Natural killer cell treated with Interleukin-12 subunit alpha and Interleukin-12 subunit beta and Interleukin-15 and Interleukin-18, amount 100 ng/mL, for 72 hours (primary cell): ENCODE measurements around the gene MSX1. TPM values are rescaled to one million over a fixed set of nuclear protein-coding genes. Genes with fewer than 3 reads are reported as not detected.

ENCODE experiments used
- ATAC-seq, 2 donors: fragments of 150-1000 bp; cut with Tn5 transposase in 1 of 2; sonication (Bioruptor Pico), chemical (Tn5 transposase) in 1 of 2; 2 replicates each; pipeline ENCODE4 v1.10.0; 2021
- DNase-seq: peaks from one replicate; pipeline ENCODE4 v3.0.0; 2022; ENCODE audit warnings: low spot score
- H3K27ac Mint-ChIP-seq, 2 donors: 1 replicate in 1 of 2; 2 replicates in 1 of 2; pipeline ENCODE4 v1.8.0; 2022; ENCODE audit warnings: mixed read lengths in 2 of 2, mild to moderate bottlenecking in 1 of 2, moderate library complexity in 1 of 2
- H3K27me3 Mint-ChIP-seq, 2 donors: 1 replicate in 1 of 2; 2 replicates in 1 of 2; pipeline ENCODE4 v1.8.0; 2022; ENCODE audit warnings: mixed read lengths in 2 of 2
- H3K36me3 Mint-ChIP-seq: one replicate; pipeline ENCODE4 v1.8.0; 2022; ENCODE audit warnings: mixed read lengths
- H3K4me1 Mint-ChIP-seq, 2 donors: 1 replicate in 1 of 2; 2 replicates in 1 of 2; pipeline ENCODE4 v1.8.0; 2022; ENCODE audit warnings: low read depth in 2 of 2, mixed read lengths in 2 of 2, mild to moderate bottlenecking in 1 of 2
- H3K4me3 Mint-ChIP-seq: one replicate; pipeline ENCODE4 v1.8.0; 2022; ENCODE audit warnings: mixed read lengths
- H3K9me3 Mint-ChIP-seq: 2 replicates; pipeline ENCODE4 v1.8.0; 2022; ENCODE audit warnings: mixed read lengths
- total RNA-seq, 2 donors: library from RNA; stranded (reverse); gene quantifications; one replicate each; pipeline ENCODE4 v1.2.3, GENCODE V29; 2022

The MSX1 gene
- total RNA-seq, 2 donors from 2014 or later = 0.24 TPM; not detected in 1

GRCh38 chr4:4873203-4873602, 13.7 kb downstream of the MSX1 start:
- peaks cover 50 to 65% of the 10 kb centered on the region in 2 donors for H3K27me3 Mint-ChIP-seq
- peaks cover 9 to 18% of the 10 kb centered on the region in 2 donors for H3K4me1 Mint-ChIP-seq
- H3K36me3 Mint-ChIP-seq = no peaks in the 10 kb centered on the region
- DNase-seq (no peak), ATAC-seq (no peak)
- H3K9me3 Mint-ChIP-seq = no peaks in the 10 kb centered on the region
- no peak overlapping the region for H3K27ac Mint-ChIP-seq
- no peak overlapping the region for H3K4me3 Mint-ChIP-seq

DNA sequence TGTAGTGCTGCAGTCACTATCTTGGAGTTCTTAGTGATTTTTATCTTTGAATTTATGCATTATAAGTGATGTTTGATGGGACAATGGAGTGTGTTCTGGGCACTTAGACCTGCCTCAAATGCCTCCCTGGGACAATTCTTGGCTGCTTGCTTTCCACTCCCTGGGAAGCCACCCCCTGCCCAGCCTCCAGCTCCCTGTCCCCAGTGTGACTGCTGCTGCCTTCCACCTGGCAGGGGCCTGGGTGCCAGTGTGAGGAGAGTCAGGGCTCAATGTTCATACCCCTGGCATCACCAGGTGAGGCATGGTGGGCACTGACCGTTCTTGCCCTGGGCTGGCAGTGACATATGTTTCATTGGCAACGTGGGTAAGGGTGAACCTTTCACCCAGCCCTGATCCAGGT, 14.8 kb downstream of the MSX1 start:
- Mint-ChIP-seq H3K4me1 (peaks cover 9 to 13% of the 10 kb centered on the region in 2 donors), H3K36me3 (no peaks in the 10 kb centered on the region), H3K9me3 (no peaks in the 10 kb centered on the region), H3K27ac (no peak overlapping the region), H3K4me3 (no peak overlapping the region), H3K27me3 (peaks cover 48 to 71% of the 10 kb centered on the region in 2 donors)
- DNase-seq (no peak), ATAC-seq (no peak)

- H3K9me3 Mint-ChIP-seq = no peaks in the 10 kb centered on the region
- no peak for DNase-seq
- no peak overlapping the region for H3K4me3 Mint-ChIP-seq
- H3K27ac Mint-ChIP-seq = no peak overlapping the region
- no peak for ATAC-seq
- peaks cover 5 to 10% of the 10 kb centered on the region in 2 donors for H3K4me1 Mint-ChIP-seq
- peaks cover 43 to 66% of the 10 kb centered on the region in 2 donors for H3K27me3 Mint-ChIP-seq
- H3K36me3 Mint-ChIP-seq = no peaks in the 10 kb centered on the region
Measured at GRCh38 chr4:4875147-4875546, 15.7 kb downstream of the MSX1 start.

DNA sequence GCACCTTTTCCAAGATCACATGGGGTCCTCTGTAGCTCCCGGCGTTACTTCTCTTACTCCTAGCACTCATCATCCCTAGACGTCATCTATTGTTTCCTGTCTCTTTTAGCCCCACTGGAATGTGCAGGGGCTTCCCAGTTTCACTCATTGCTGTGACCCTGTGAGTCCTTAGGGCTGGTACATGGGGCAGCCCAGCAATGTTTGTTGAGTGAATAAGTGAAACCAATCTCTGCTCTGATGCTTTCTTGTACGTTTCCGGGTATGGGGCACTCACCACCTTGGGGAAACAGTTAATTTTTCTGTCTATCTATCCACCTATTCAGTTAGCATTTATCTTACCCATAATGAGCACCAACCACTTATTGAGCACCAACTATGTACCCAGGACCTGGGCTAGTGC, 16.1 kb downstream of the MSX1 start:
- H3K36me3 Mint-ChIP-seq = no peaks in the 10 kb centered on the region
- H3K9me3 Mint-ChIP-seq = no peaks in the 10 kb centered on the region
- no peak overlapping the region for H3K27ac Mint-ChIP-seq
- H3K4me3 Mint-ChIP-seq = no peak overlapping the region
- no peak for DNase-seq
- no peak for ATAC-seq
- H3K27me3 Mint-ChIP-seq = peaks cover 42 to 64% of the 10 kb centered on the region in 2 donors
- H3K4me1 Mint-ChIP-seq = peaks cover 4 to 9% of the 10 kb centered on the region in 2 donors

- H3K9me3 Mint-ChIP-seq = no peaks in the 10 kb centered on the region
- no peaks in the 10 kb centered on the region for H3K4me1 Mint-ChIP-seq
- no peak for ATAC-seq
- H3K27me3 Mint-ChIP-seq = peaks cover 40 to 61% of the 10 kb centered on the region in 2 donors
- no peaks in the 10 kb centered on the region for H3K36me3 Mint-ChIP-seq
- H3K27ac Mint-ChIP-seq = no peak overlapping the region
- no peak overlapping the region for H3K4me3 Mint-ChIP-seq
- DNase-seq = no peak
Measured at GRCh38 chr4:4876945-4877661, 17.6 kb downstream of the MSX1 start.

DNA sequence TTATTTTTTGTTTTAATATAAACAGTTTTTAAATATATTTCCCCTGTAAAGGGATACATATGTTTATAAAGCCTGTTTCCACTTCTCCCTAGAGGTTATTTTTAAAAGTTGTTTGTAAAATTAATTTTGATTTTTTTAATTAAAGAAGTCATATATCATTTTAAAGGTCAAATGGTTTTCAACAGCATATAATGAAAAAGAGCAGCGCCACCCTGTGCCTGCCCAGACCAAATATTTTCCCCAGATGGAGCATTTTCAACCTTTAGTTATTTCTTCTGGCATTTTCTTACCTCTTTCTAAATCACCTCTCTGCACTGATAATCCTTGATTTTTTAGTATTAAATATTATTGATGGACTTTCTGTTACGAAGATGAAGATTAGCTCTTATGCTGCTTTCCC, 21.0 kb downstream of the MSX1 start:
- Mint-ChIP-seq H3K27ac (no peak overlapping the region), H3K27me3 (peaks cover 34 to 46% of the 10 kb centered on the region in 2 donors), H3K36me3 (no peaks in the 10 kb centered on the region), H3K4me3 (no peak overlapping the region), H3K4me1 (no peaks in the 10 kb centered on the region), H3K9me3 (no peaks in the 10 kb centered on the region)
- ATAC-seq (no peak), DNase-seq (no peak)

DNA sequence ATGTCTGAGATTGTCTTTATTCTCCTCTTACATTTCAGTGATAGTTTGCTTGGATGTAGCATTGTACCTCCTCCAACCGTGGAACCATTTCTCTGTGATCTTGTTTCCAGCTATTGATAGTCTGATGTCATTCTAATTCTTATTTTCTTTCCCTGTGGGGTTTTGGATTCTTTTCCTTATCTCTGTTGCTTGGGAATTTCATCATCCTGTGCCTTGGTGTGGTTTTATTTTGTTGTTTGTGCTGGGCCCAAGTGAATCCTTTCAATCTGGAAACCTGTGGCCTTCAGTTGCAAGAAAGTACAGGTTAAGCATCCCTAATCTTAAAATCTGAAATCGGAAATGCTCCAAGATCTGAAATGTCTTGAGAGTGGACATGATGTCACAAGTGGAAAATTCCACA, 22.0 kb downstream of the MSX1 start:
- Mint-ChIP-seq H3K9me3 (no peaks in the 10 kb centered on the region), H3K27ac (no peak overlapping the region), H3K27me3 (peaks cover 29 to 41% of the 10 kb centered on the region in 2 donors), H3K36me3 (no peaks in the 10 kb centered on the region), H3K4me1 (no peaks in the 10 kb centered on the region), H3K4me3 (no peak overlapping the region)
- ATAC-seq (no peak), DNase-seq (no peak)

- Mint-ChIP-seq H3K27me3 (peaks cover 31 to 37% of the 10 kb centered on the region in 2 donors), H3K4me1 (no peaks in the 10 kb centered on the region), H3K36me3 (no peaks in the 10 kb centered on the region), H3K9me3 (no peaks in the 10 kb centered on the region), H3K27ac (no peak overlapping the region), H3K4me3 (no peak overlapping the region)
- ATAC-seq = no peak
- DNase-seq = no peak
Measured at GRCh38 chr4:4884611-4885010, 25.1 kb downstream of the MSX1 start.

GRCh38 chr4:4887426-4887825, 28.0 kb downstream of the MSX1 start:
- DNase-seq (no peak), ATAC-seq (no peak)
- no peaks in the 10 kb centered on the region for H3K9me3 Mint-ChIP-seq
- H3K4me1 Mint-ChIP-seq = no peaks in the 10 kb centered on the region
- H3K27ac Mint-ChIP-seq = no peak overlapping the region
- H3K36me3 Mint-ChIP-seq = no peaks in the 10 kb centered on the region
- peaks cover 28 to 30% of the 10 kb centered on the region in 2 donors for H3K27me3 Mint-ChIP-seq
- no peak overlapping the region for H3K4me3 Mint-ChIP-seq

- Mint-ChIP-seq H3K27ac (no peak overlapping the region), H3K4me1 (no peaks in the 10 kb centered on the region), H3K36me3 (no peaks in the 10 kb centered on the region), H3K9me3 (no peaks in the 10 kb centered on the region), H3K27me3 (peaks cover 23 to 30% of the 10 kb centered on the region in 2 donors), H3K4me3 (no peak overlapping the region)
- DNase-seq = no peak
- no peak for ATAC-seq
Measured at GRCh38 chr4:4888695-4889094, 29.2 kb downstream of the MSX1 start.

- no peak for ATAC-seq
- H3K27ac Mint-ChIP-seq = no peak overlapping the region
Measured at GRCh38 chr4:4889781-4890180, 30.3 kb downstream of the MSX1 start.

DNA sequence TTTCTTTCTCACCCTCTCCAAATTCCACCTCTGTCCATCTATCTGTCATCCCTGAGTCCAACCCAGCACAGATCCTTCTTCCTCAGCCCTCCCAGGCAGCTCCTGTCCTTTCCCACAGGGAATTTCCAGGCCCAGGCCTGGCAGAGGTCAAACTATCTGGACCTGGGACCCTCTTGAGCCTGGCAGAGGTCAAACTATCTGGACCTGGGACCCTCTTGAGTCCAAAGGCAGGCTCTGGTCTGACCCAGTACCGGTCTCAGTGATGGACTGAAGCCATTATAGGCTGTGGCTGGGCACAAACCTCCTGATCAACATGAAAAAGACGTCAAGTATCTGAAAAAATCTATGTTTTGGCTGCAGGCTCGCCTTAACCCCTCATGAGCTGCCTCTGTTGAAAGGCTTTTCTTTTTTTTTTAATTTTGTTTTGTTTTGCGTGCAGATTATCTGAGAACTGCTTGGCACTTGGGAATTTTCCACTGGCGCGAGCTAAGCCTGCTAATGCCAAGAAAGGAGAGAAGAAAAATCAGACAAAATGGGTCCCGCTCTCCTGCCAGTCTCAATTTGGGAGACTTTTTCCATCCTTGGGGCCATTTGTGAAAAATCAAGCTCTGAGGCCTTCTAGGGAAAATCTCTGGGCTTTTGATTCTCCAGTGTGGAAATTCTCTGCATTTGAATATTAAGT, 31.2 kb downstream of the MSX1 start:
- Mint-ChIP-seq H3K36me3 (no peaks in the 10 kb centered on the region), H3K27ac (peak overlapping the region in 1 of 2 donors; percentile 11), H3K4me1 (no peaks in the 10 kb centered on the region), H3K27me3 (peaks cover 17 to 20% of the 10 kb centered on the region in 2 donors), H3K4me3 (no peak overlapping the region), H3K9me3 (no peaks in the 10 kb centered on the region)
- ATAC-seq (no peak), DNase-seq (no peak)

More at GRCh38 chr4:4889781-4890180, 30.3 kb downstream of the MSX1 start:
- Mint-ChIP-seq H3K36me3 (no peaks in the 10 kb centered on the region), H3K4me1 (no peaks in the 10 kb centered on the region), H3K9me3 (no peaks in the 10 kb centered on the region), H3K4me3 (no peak overlapping the region), H3K27me3 (peaks cover 19 to 24% of the 10 kb centered on the region in 2 donors)
- DNase-seq = no peak

DNA sequence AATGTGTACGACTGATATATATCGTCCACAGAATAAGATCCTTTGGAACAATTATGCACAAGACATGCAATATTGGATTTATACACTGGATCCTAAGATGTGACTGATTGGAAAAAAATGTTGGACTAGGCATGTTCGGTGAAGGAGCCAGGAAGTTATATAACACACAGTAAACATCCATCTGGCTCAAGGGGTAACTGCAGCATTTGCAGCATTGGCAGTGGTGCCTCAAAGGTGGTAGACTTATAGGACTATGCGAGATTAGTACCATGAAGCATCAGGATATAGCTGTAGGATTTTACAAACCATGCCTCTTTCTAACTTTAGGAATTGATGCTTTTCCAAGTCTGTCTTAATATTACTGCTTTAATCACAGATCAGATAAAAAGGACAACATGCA, 34.3 kb downstream of the MSX1 start:
- DNase-seq (no peak), ATAC-seq (no peak)
- Mint-ChIP-seq H3K9me3 (no peaks in the 10 kb centered on the region), H3K36me3 (no peaks in the 10 kb centered on the region), H3K27me3 (peaks cover 7 to 8% of the 10 kb centered on the region in 2 donors), H3K4me1 (peaks cover 0 to 3% of the 10 kb centered on the region in 2 donors), H3K4me3 (no peak overlapping the region), H3K27ac (no peak overlapping the region)

- H3K4me3 Mint-ChIP-seq = no peak overlapping the region
- H3K36me3 Mint-ChIP-seq = no peaks in the 10 kb centered on the region
- ATAC-seq = peak in 1 of 2 donors; percentile 27
- peaks cover 0 to 4% of the 10 kb centered on the region in 2 donors for H3K27me3 Mint-ChIP-seq
- no peaks in the 10 kb centered on the region for H3K9me3 Mint-ChIP-seq
- no peak for DNase-seq
- H3K27ac Mint-ChIP-seq = no peak overlapping the region
- H3K4me1 Mint-ChIP-seq = peaks cover 0 to 5% of the 10 kb centered on the region in 2 donors
Measured at GRCh38 chr4:4899202-4899925, 39.9 kb downstream of the MSX1 start.
